K562 (cell line): ENCODE results near the gene ZSCAN1. TPM values are rescaled to one million over a fixed set of nuclear protein-coding genes. Genes with fewer than 3 reads are reported as not detected.

Source experiments
- ATAC-seq: fragments of 200-7000 bp; cut with Tn5 transposase; 3 replicates; pipeline ENCODE4 v1.9.1; 2020; ENCODE audit warnings: moderate library complexity
- BruUV-seq: library from RNA; stranded (reverse); fragments of 400-500 nt; replicated peaks from 2 replicates; lab custom pipeline; 2021; lab: Mats Ljungman, UMichigan
- CTCF ChIA-PET: fragments of 300-600 bp; formaldehyde crosslinking; extraction: SDS; loops from one replicate; lab custom pipeline; 2021; ENCODE audit warnings: low intra/inter-chr PET ratio; lab: Yijun Ruan, JAX
- POLR2A ChIA-PET: fragments of 300-600, 350-650 bp; sonication (Branson Sonifier 250); formaldehyde crosslinking; extraction: SDS; loops from one replicate; lab custom pipeline; 2021; ENCODE audit warnings: antibody characterized with exemption, inconsistent platforms; lab: Yijun Ruan, JAX
- DNase-seq, 4 experiments: peaks; one replicate each; pipeline versions ENCODE4 v3.0.0 to v3.0.0-alpha.2; 2011 to 2018; ENCODE audit warnings: low spot score in 3 of 4, mixed read lengths in 3 of 4; ENCODE audit errors: extremely low read depth in 1 of 4
- FAIRE-seq: peaks from 2 replicates; lab custom pipeline; 2011; peaks lifted over from hg19 to GRCh38; lab: Jason Lieb, UNC
- H2AFZ ChIP-seq: 2 replicates; pipeline ENCODE4 v1.6.0; 2011; ENCODE audit warnings: low read depth, low read length, control low read depth, inconsistent platforms
- H3K27ac ChIP-seq: fragments of 200-600 bp; 3 replicates; pipeline ENCODE4 v1.8.0; 2011; ENCODE audit warnings: low read depth, mild to moderate bottlenecking, control low read depth, inconsistent platforms, low read length, moderate library complexity, mixed read lengths; ENCODE audit errors: extremely low read depth
- H3K27me3 ChIP-seq, 2 experiments: fragments of 300-600 bp in 1 of 2; 2 replicates in 1 of 2; 3 replicates in 1 of 2; pipeline versions ENCODE4 v1.6.0 to v1.8.0; 2011; ENCODE audit warnings: inconsistent platforms in 2 of 2, low read length in 2 of 2, mild to moderate bottlenecking in 1 of 2, mixed read lengths in 1 of 2, moderate library complexity in 1 of 2; ENCODE audit not compliant: control insufficient read depth in 2 of 2, insufficient read depth in 2 of 2
- H3K36me3 ChIP-seq: fragments of 300-600 bp; 3 replicates; pipeline ENCODE4 v1.8.0; 2011; ENCODE audit warnings: mild to moderate bottlenecking, low read length, inconsistent platforms; ENCODE audit not compliant: control insufficient read depth, insufficient read depth
- H3K4me1 ChIP-seq, 2 experiments: fragments of 200-600 bp in 1 of 2; replicated peaks in 1 of 2; 2 replicates in 1 of 2; 3 replicates in 1 of 2; pipeline versions ENCODE4 v1.5.1 to v1.8.0; 2011; ENCODE audit warnings: inconsistent platforms in 2 of 2, low read length in 2 of 2, mild to moderate bottlenecking in 1 of 2, mixed read lengths in 1 of 2, moderate library complexity in 1 of 2; ENCODE audit not compliant: control insufficient read depth in 2 of 2, insufficient read depth in 2 of 2
- H3K4me2 ChIP-seq: 2 replicates; pipeline ENCODE4 v1.6.1; 2011; ENCODE audit warnings: low read length, control low read depth, inconsistent platforms, mixed read lengths; ENCODE audit not compliant: insufficient read depth
- H3K4me3 ChIP-seq: fragments of 200-600 bp; sonication (generic), shearing (Covaris generic); 2 replicates; pipeline ENCODE4 v1.5.1; 2016; ENCODE audit warnings: control low read depth, inconsistent platforms
- H3K79me2 ChIP-seq: fragments of 200-600 bp; 3 replicates; pipeline ENCODE4 v1.8.0; 2011; ENCODE audit warnings: low read length, inconsistent platforms; ENCODE audit not compliant: control insufficient read depth, insufficient read depth
- H3K9ac ChIP-seq, 2 experiments: 2 replicates each; pipeline versions ENCODE4 v1.6.0 to v1.6.1; 2011; ENCODE audit warnings: low read depth in 2 of 2, low read length in 2 of 2, control low read depth in 1 of 2, inconsistent platforms in 1 of 2, mild to moderate bottlenecking in 1 of 2, mixed read lengths in 1 of 2; ENCODE audit not compliant: insufficient read depth in 1 of 2
- H3K9me1 ChIP-seq: one replicate; pipeline ENCODE4 v1.6.0; 2011; ENCODE audit warnings: inconsistent platforms, mild to moderate bottlenecking, low read length, moderate library complexity; ENCODE audit not compliant: control insufficient read depth, insufficient read depth
- H3K9me3 ChIP-seq: replicated peaks from 2 replicates; pipeline ENCODE4 v1.5.1; 2011; ENCODE audit warnings: low read depth, low read length, inconsistent platforms; ENCODE audit not compliant: control insufficient read depth, insufficient read depth
- H4K20me1 ChIP-seq: replicated peaks from 2 replicates; pipeline ENCODE4 v1.6.1; 2011; ENCODE audit warnings: low read length, inconsistent platforms, mixed read lengths; ENCODE audit not compliant: control insufficient read depth, insufficient read depth
- CCNT2 ChIP-seq: IDR thresholded peaks from 2 replicates; pipeline ENCODE4 v1.6.1; 2011; ENCODE audit warnings: borderline replicate concordance, low read depth, mild to moderate bottlenecking, moderate library complexity, mixed read lengths, low read length; ENCODE audit not compliant: insufficient read length; ENCODE audit errors: extremely low read depth
- ELF1 ChIP-seq: fragments of 200-800 bp; sonication (Bioruptor generic); IDR thresholded peaks from 2 replicates; pipeline ENCODE4 v1.6.1; 2016; ENCODE audit warnings: missing genetic modification characterization, missing compliant biosample characterization
- HMGN3 ChIP-seq: IDR thresholded peaks from 2 replicates; pipeline ENCODE4 v1.6.1; 2011; ENCODE audit warnings: borderline replicate concordance, low read depth, mild to moderate bottlenecking, mixed read lengths, low read length; ENCODE audit not compliant: insufficient read length; ENCODE audit errors: extremely low read depth
- PML ChIP-seq: IDR thresholded peaks from 2 replicates; pipeline ENCODE4 v1.6.1; 2012; ENCODE audit warnings: low read length, inconsistent platforms
- SREBF2 ChIP-seq: sonication (generic); formaldehyde crosslinking; IDR thresholded peaks from 2 replicates; pipeline ENCODE4 v1.4.0; 2020; ENCODE audit warnings: mild to moderate bottlenecking, missing genetic modification reagents
- TSC22D4 ChIP-seq: fragments of 450-650 bp; IDR thresholded peaks from 2 replicates; pipeline ENCODE4 v1.6.1; 2016; ENCODE audit warnings: missing genetic modification characterization, missing biosample characterization, control low read depth
- WHSC1 ChIP-seq: IDR thresholded peaks from one replicate; pipeline ENCODE4 v1.6.1; 2012; ENCODE audit warnings: low read length, control low read depth, inconsistent platforms
- YY1 ChIP-seq, 3 experiments: IDR thresholded peaks; 2 replicates each; pipeline ENCODE4 v1.6.1; 2011; ENCODE audit warnings: low read length in 2 of 3, mild to moderate bottlenecking in 2 of 3, moderate library complexity in 2 of 3, borderline replicate concordance in 1 of 3, control low read depth in 1 of 3, low read depth in 1 of 3; ENCODE audit not compliant: insufficient read depth in 3 of 3, insufficient replicate concordance in 2 of 3, control insufficient read depth in 1 of 3, insufficient read length in 1 of 3; ENCODE audit errors: extremely low read depth in 1 of 3
- ZBTB7A ChIP-seq: IDR thresholded peaks from 2 replicates; pipeline ENCODE4 v1.6.1; 2011; ENCODE audit warnings: low read depth, mild to moderate bottlenecking, low read length, moderate library complexity, borderline replicate concordance; ENCODE audit not compliant: control insufficient read depth
- ZC3H8 ChIP-seq: fragments of 450-650 bp; IDR thresholded peaks from 2 replicates; pipeline ENCODE4 v1.6.1; 2017
- ZNF146 ChIP-seq: IDR thresholded peaks from one replicate; pipeline ENCODE4 v1.6.1; 2018; ENCODE audit warnings: missing compliant biosample characterization; ENCODE audit not compliant: unreplicated experiment
- ZNF232 ChIP-seq: sonication (generic); formaldehyde crosslinking; IDR thresholded peaks from 2 replicates; pipeline ENCODE4 v1.8.0; 2022; ENCODE audit warnings: mild to moderate bottlenecking, missing genetic modification reagents
- ZNF311 ChIP-seq: fragments of 250-450 bp; sonication (Bioruptor Pico); IDR thresholded peaks from 2 replicates; pipeline ENCODE4 v1.4.0; 2020; ENCODE audit warnings: mild to moderate bottlenecking, moderate library complexity
- WGBS: fragments of 100-300 bp; shearing (Covaris generic); methylation state at CpG from one replicate; pipeline ENCODE4 v1.1.6; 2016; ENCODE audit warnings: low coverage, mixed read lengths; ENCODE audit not compliant: insufficient coverage; ENCODE audit errors: missing lambda C conversion rate; 5-methylcytosine and 5-hydroxymethylcytosine counted together
- in situ Hi-C: fragments of 300-500 bp; cut with MboI; formaldehyde crosslinking; loops from 4 replicates; pipeline ENCODE4 v1.15.0; 2018; ENCODE audit warnings: inconsistent platforms, mixed read lengths
- intact Hi-C: fragments of 100-400 bp; cut with micrococcal nuclease; formaldehyde crosslinking; loops from 2 replicates; pipeline ENCODE4 v1.14.2; 2022
- polyA plus RNA-seq, 8 experiments: library from polyadenylated mRNA; depleted of rRNA in 4 of 8; stranded (reverse) in 5 of 8; unstranded in 3 of 8; fragments of >200 nt; fragmentation: Nextera tagmentation in 2 of 8; fragmentation: Illumina TruSeq in 1 of 8; extraction: Ambion mirVana in 2 of 8; extraction: Trizol in 1 of 8; gene quantifications; 2 replicates each; pipeline versions ENCODE4 v1.2.1 to v1.2.3, GENCODE V29; 2011 to 2014; ENCODE audit warnings: inconsistent platforms in 1 of 8, missing spikeins in 1 of 8
- total RNA-seq, 7 experiments: library from RNA; depleted of rRNA in 6 of 7; stranded (reverse); fragments of >200 nt in 6 of 7; fragmentation: Illumina TruSeq in 2 of 7; extraction: Trizol in 2 of 7; gene quantifications; 2 replicates each; pipeline versions ENCODE4 v1.2.1 to v1.2.3, GENCODE V29; 2011 to 2021; ENCODE audit warnings: low replicate concordance in 1 of 7
- TF ChIP-seq, protein P1 (sequence below): fragments of 250-450 bp; sonication (Bioruptor Pico); IDR thresholded peaks from 2 replicates; pipeline ENCODE4 v1.4.0; 2020; ENCODE audit warnings: mild to moderate bottlenecking, moderate library complexity
- TF ChIP-seq, protein P2 (sequence below): fragments of 250-450 bp; sonication (Bioruptor Pico); IDR thresholded peaks from 2 replicates; pipeline ENCODE4 v1.4.0; 2020
- TF ChIP-seq, protein P3 (sequence below): fragments of 250-450 bp; sonication (Bioruptor Pico); IDR thresholded peaks from 2 replicates; pipeline ENCODE4 v1.9.0; 2021; ENCODE audit warnings: mild to moderate bottlenecking
- TF ChIP-seq, protein P4 (sequence below): fragments of 250-450 bp; sonication (Bioruptor Pico); IDR thresholded peaks from 2 replicates; pipeline ENCODE4 v1.5.1; 2021; ENCODE audit warnings: mild to moderate bottlenecking

Gene ZSCAN1
- total and polyA plus RNA-seq, 9 of the 15 experiments (the other 6 are each of a cell fraction or from before 2014, with no cell fraction given): not detected

DNA sequence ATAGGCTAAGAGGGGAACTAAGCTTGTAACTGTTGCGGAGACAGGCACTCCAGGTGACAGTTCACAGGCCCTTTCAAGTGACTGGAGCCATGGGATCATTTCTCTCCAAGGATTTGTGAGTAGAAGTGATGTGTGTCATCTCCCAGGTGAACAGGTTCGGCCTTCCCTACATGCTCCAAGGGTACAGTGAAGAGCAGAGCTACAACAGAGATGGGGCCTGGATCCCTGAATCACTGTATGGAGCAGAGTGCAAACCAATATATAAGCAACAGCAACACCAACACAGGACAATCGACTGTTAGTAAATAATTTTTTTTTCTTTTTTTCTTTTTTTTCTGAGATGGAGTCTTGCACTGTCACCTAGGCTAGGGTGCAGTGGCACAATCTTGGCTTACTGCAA lies 49.2 kb downstream of the ZSCAN1 start:
- Histone ChIP-seq H3K27ac (no peak overlapping the region), H3K36me3 (no peaks in the 10 kb centered on the region), H3K9me1 (no peaks in the 10 kb centered on the region), H3K9ac (no peak overlapping the region), H3K4me3 (no peak overlapping the region), H4K20me1 (no peaks in the 10 kb centered on the region), H3K9me3 (no peaks in the 10 kb centered on the region; the same call in 1 of the 2 replicates), H3K79me2 (no peaks in the 10 kb centered on the region), H3K4me2 (no peak overlapping the region), H3K4me1 (peaks cover 0 to 7% of the 10 kb centered on the region in 2 experiments; a peak in 1 of 5 replicates), H2AFZ (no peak overlapping the region), H3K27me3 (no peaks in the 10 kb centered on the region)
- 0% methylated on average over 3 of the region's 3 CpGs for WGBS
- ATAC-seq (no peak), DNase-seq (peak in 1 of 4 experiments; percentile 2), FAIRE-seq (no peak)
- in situ Hi-C loops (no loop called here), intact Hi-C loops (no loop called here)
- POLR2A ChIA-PET: no interaction called here
- CTCF ChIA-PET: no interaction called here
- no TSS peak for BruUV-seq
- TF ChIP-seq ZBTB7A (no peak), ZNF311 (CRISPR knock-in tag) (no peak), ELF1 (tag) (no peak), CCNT2 (no peak), HMGN3 (no peak), WHSC1 (no peak), YY1 (IDR thresholded peaks at IDR 0.05; ENCODE audit: borderline replicate concordance in 1 of 3, control insufficient read depth in 1 of 3, extremely low read depth in 1 of 3, insufficient read depth in 3 of 3, insufficient read length in 1 of 3, insufficient replicate concordance in 2 of 3, low read depth in 1 of 3, low read length in 2 of 3) (no peak), ZNF232 (no peak), ZNF146 (CRISPR knock-in tag) (no peak), SREBF2 (CRISPR knock-in tag) (no peak), ZC3H8 (no peak), TSC22D4 (tag) (no peak), PML (no peak)
- TF ChIP-seq, protein P1, sequence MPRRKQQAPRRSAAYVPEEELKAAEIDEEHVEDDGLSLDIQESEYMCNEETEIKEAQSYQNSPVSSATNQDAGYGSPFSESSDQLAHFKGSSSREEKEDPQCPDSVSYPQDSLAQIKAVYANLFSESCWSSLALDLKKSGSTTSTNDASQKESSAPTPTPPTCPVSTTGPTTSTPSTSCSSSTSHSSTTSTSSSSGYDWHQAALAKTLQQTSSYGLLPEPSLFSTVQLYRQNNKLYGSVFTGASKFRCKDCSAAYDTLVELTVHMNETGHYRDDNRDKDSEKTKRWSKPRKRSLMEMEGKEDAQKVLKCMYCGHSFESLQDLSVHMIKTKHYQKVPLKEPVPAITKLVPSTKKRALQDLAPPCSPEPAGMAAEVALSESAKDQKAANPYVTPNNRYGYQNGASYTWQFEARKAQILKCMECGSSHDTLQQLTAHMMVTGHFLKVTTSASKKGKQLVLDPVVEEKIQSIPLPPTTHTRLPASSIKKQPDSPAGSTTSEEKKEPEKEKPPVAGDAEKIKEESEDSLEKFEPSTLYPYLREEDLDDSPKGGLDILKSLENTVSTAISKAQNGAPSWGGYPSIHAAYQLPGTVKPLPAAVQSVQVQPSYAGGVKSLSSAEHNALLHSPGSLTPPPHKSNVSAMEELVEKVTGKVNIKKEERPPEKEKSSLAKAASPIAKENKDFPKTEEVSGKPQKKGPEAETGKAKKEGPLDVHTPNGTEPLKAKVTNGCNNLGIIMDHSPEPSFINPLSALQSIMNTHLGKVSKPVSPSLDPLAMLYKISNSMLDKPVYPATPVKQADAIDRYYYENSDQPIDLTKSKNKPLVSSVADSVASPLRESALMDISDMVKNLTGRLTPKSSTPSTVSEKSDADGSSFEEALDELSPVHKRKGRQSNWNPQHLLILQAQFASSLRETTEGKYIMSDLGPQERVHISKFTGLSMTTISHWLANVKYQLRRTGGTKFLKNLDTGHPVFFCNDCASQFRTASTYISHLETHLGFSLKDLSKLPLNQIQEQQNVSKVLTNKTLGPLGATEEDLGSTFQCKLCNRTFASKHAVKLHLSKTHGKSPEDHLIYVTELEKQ (CRISPR knock-in tag): no peak
- TF ChIP-seq, protein P2, sequence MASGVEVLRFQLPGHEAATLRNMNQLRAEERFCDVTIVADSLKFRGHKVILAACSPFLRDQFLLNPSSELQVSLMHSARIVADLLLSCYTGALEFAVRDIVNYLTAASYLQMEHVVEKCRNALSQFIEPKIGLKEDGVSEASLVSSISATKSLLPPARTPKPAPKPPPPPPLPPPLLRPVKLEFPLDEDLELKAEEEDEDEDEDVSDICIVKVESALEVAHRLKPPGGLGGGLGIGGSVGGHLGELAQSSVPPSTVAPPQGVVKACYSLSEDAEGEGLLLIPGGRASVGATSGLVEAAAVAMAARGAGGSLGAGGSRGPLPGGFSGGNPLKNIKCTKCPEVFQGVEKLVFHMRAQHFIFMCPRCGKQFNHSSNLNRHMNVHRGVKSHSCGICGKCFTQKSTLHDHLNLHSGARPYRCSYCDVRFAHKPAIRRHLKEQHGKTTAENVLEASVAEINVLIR (CRISPR knock-in tag): no peak
- TF ChIP-seq, protein P3, sequence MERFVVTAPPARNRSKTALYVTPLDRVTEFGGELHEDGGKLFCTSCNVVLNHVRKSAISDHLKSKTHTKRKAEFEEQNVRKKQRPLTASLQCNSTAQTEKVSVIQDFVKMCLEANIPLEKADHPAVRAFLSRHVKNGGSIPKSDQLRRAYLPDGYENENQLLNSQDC (CRISPR knock-in tag): no peak
- TF ChIP-seq, protein P4, sequence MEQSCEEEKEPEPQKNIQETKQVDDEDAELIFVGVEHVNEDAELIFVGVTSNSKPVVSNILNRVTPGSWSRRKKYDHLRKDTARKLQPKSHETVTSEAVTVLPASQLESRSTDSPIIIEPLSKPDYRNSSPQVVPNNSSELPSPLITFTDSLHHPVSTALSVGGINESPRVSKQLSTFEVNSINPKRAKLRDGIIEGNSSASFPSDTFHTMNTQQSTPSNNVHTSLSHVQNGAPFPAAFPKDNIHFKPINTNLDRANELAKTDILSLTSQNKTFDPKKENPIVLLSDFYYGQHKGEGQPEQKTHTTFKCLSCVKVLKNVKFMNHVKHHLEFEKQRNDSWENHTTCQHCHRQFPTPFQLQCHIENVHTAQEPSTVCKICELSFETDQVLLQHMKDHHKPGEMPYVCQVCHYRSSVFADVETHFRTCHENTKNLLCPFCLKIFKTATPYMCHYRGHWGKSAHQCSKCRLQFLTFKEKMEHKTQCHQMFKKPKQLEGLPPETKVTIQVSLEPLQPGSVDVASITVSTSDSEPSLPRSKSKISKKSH (CRISPR knock-in tag): no peak
